MCF 10A (cell line): ENCODE results near the gene CRYBG3. TPM values are rescaled to one million over a fixed set of nuclear protein-coding genes. Genes with fewer than 3 reads are reported as not detected.

Experiments used
- BruUV-seq: library from RNA; stranded (reverse); fragments of 400-500 nt; replicated peaks from 2 replicates; lab custom pipeline; 2021; lab: Mats Ljungman, UMichigan
- CTCF ChIA-PET: fragments of 300-600 bp; sonication (Branson Sonifier 250); formaldehyde crosslinking; extraction: SDS; loops from one replicate; lab custom pipeline; 2021; ENCODE audit warnings: antibody characterized with exemption, inconsistent platforms; lab: Yijun Ruan, JAX
- POLR2A ChIA-PET: fragments of 300-600, 350-650 bp; sonication (Branson Sonifier 250); formaldehyde crosslinking; extraction: SDS; loops from one replicate; lab custom pipeline; 2020; ENCODE audit warnings: antibody characterized with exemption, inconsistent platforms; lab: Yijun Ruan, JAX
- DNase-seq: peaks from one replicate; pipeline ENCODE4 v3.0.0-alpha.2; 2018; ENCODE audit not compliant: unreplicated experiment
- H3K27ac Mint-ChIP-seq: one replicate; pipeline ENCODE4 v1.8.0; 2022; ENCODE audit warnings: mild to moderate bottlenecking, low read depth, mixed read lengths; ENCODE audit not compliant: unreplicated experiment
- H3K27me3 Mint-ChIP-seq: one replicate; pipeline ENCODE4 v1.8.0; 2022; ENCODE audit warnings: mixed read lengths; ENCODE audit not compliant: insufficient read depth, unreplicated experiment
- H3K36me3 Mint-ChIP-seq: one replicate; pipeline ENCODE4 v1.8.0; 2022; ENCODE audit warnings: mild to moderate bottlenecking, moderate library complexity, mixed read lengths; ENCODE audit not compliant: insufficient read depth, unreplicated experiment
- H3K4me1 Mint-ChIP-seq: one replicate; pipeline ENCODE4 v1.8.0; 2022; ENCODE audit warnings: mixed read lengths; ENCODE audit not compliant: insufficient read depth, unreplicated experiment
- H3K4me3 Mint-ChIP-seq: one replicate; pipeline ENCODE4 v1.8.0; 2022; ENCODE audit warnings: mild to moderate bottlenecking, moderate library complexity, mixed read lengths; ENCODE audit not compliant: unreplicated experiment
- H3K9me3 Mint-ChIP-seq: one replicate; pipeline ENCODE4 v1.8.0; 2022; ENCODE audit warnings: mixed read lengths; ENCODE audit not compliant: unreplicated experiment
- CTCF ChIP-seq: fragments of 200-600 bp; IDR thresholded peaks from one replicate; pipeline ENCODE4 v1.8.0; 2022; ENCODE audit warnings: antibody characterized with exemption, mild to moderate bottlenecking; ENCODE audit not compliant: unreplicated experiment
- intact Hi-C: fragments of 100-400 bp; cut with micrococcal nuclease; formaldehyde crosslinking; loops from 2 replicates; pipeline ENCODE4 v1.14.1; 2022
- total RNA-seq: library from RNA; stranded (reverse); gene quantifications from 2 replicates; pipeline ENCODE4 v1.2.3, GENCODE V29; 2022

Gene CRYBG3
- total RNA-seq, 1 experiment from 2014 or later: 7.2 TPM

- H3K9me3 Mint-ChIP-seq: no peaks in the 10 kb centered on the region
- H3K4me3 Mint-ChIP-seq: no peak overlapping the region
- peaks cover 8% of the 10 kb centered on the region for H3K4me1 Mint-ChIP-seq
- no peak overlapping the region for H3K27ac Mint-ChIP-seq
- CTCF ChIA-PET: interaction anchor here (0.7 to 1.0 kb wide), 2 partner anchors 20 to 1889 kb away, joined by 3 to 5 read pairs; no protein-coding TSS in a partner anchor
- TF ChIP-seq CTCF: no peak
- POLR2A ChIA-PET: no interaction called here
- no peaks in the 10 kb centered on the region for H3K36me3 Mint-ChIP-seq
- no peak for DNase-seq
- intact Hi-C loops: no loop called here
- H3K27me3 Mint-ChIP-seq: no peaks in the 10 kb centered on the region
- BruUV-seq: no TSS peak
Observed at GRCh38 chr3:97991293-97991682, 169.5 kb downstream of the CRYBG3 start.

- no peak overlapping the region for H3K27ac Mint-ChIP-seq
- ChIA-PET CTCF (no interaction called here), POLR2A (no interaction called here)
- intact Hi-C loops: no loop called here
- peaks cover 8% of the 10 kb centered on the region for H3K4me1 Mint-ChIP-seq
- no peaks in the 10 kb centered on the region for H3K27me3 Mint-ChIP-seq
- no peaks in the 10 kb centered on the region for H3K36me3 Mint-ChIP-seq
- no peak overlapping the region for H3K4me3 Mint-ChIP-seq
- no peaks in the 10 kb centered on the region for H3K9me3 Mint-ChIP-seq
- no TSS peak for BruUV-seq
- no peak for DNase-seq
- no peak for TF ChIP-seq CTCF
Observed at GRCh38 chr3:97992547-97993173, 170.8 kb downstream of the CRYBG3 start.

GRCh38 chr3:97993526-97993925, 171.7 kb downstream of the CRYBG3 start:
- H3K36me3 Mint-ChIP-seq: no peaks in the 10 kb centered on the region
- CTCF ChIA-PET: no interaction called here
- no peaks in the 10 kb centered on the region for H3K27me3 Mint-ChIP-seq
- peaks cover 8% of the 10 kb centered on the region for H3K4me1 Mint-ChIP-seq
- TF ChIP-seq CTCF: no peak
- no peak for DNase-seq
- POLR2A ChIA-PET: interaction anchor here (0.6 kb wide), 1 partner anchor 44 kb away, joined by 3 read pairs; no protein-coding TSS in a partner anchor
- H3K4me3 Mint-ChIP-seq: no peak overlapping the region
- H3K27ac Mint-ChIP-seq: no peak overlapping the region
- H3K9me3 Mint-ChIP-seq: no peaks in the 10 kb centered on the region
- intact Hi-C loops: no loop called here
- no TSS peak for BruUV-seq

GRCh38 chr3:97994328-97994945, 172.6 kb downstream of the CRYBG3 start:
- CTCF ChIA-PET: interaction anchor here (1.2 kb wide), 1 partner anchor 11 kb away, joined by 3 read pairs; no protein-coding TSS in a partner anchor
- no peaks in the 10 kb centered on the region for H3K36me3 Mint-ChIP-seq
- no peaks in the 10 kb centered on the region for H3K9me3 Mint-ChIP-seq
- no peak overlapping the region for H3K27ac Mint-ChIP-seq
- no peak for DNase-seq
- POLR2A ChIA-PET: no interaction called here
- peaks cover 8% of the 10 kb centered on the region for H3K4me1 Mint-ChIP-seq
- no peak overlapping the region for H3K4me3 Mint-ChIP-seq
- peaks cover 3% of the 10 kb centered on the region for H3K27me3 Mint-ChIP-seq
- no TSS peak for BruUV-seq
- intact Hi-C loops: no loop called here
- no peak for TF ChIP-seq CTCF

Other genes with a start within 250 kb of the CRYBG3 start
- gene ARL6, start 57.3 kb upstream of the CRYBG3 start, total RNA-seq: 4.1 and 4.7 TPM in 2 replicates
- 51.8 and 73.9 TPM in 2 replicates for gene RIOX2, start 150.4 kb downstream of the CRYBG3 start, total RNA-seq
- not detected in 2 replicates for gene GABRR3, start 213.3 kb downstream of the CRYBG3 start, total RNA-seq